Kasumi-1 (cell line): ENCODE results near the gene RFTN1.
A peak's percentile ranks its signal among the peaks of the same experiment; 100 is the strongest.

ENCODE experiments used
- DNase-seq, 2 experiments: peaks; one replicate each; lab custom pipeline; 2025; lab: John Stamatoyannopoulos, UW

The RFTN1 gene

DNA sequence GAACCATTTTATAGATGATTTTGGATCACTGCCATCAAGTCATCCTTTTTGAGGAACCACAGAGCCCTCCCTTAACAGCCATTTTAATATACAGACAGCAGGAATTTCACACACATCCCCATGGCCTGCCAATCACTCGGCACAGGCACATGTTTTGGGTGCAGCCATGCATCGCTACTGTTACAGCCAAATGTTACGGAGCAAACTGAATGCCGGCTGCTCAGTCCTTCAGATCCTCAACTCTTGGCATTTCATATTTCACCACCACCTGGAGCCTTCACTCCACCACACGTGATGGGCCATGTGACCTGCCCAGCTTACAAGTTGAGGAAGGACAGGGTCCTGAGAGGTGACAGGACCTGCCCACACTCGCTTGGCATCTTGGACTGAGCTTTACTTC is 157.7 kb downstream of the RFTN1 start:
- DNase-seq = no peak

DNA sequence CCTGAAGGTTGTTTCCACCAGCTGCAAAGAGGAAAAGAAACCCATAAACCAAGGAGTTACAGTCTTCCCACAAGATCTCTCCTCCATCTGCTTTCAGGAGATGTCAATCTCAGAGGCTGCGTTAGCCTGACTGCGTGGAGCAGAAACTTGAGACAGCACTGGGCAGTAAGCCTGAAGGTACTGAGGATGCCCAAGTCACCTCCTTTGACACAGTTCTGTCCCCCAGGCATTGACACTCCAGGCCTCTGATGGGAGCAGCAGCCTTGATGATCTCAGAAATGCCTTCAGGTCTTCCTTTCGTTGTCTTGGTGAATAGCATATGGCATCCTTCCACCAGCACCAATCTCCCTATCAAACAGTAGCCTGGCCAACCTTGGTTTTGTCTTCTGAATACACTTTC is 159.2 kb downstream of the RFTN1 start:
- no peak for DNase-seq

DNA sequence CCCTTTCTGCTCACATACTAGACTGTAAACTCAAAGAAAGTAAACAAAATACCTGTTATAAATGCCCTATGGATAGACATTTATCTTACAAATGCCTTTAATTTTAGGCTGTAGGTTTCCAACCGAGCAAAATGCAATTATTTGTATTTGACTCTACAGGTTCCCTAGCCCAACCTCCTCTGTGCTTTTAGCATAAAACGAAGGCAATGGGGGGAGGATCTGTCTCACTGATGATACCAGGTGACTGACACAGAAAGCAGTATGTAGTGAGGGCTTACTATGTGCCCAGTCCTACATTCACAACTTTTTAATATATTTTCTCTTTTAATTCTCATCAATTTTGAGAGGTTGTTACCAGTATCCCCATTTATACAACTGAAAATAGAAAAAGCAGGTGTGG is 161.1 kb downstream of the RFTN1 start:
- no peak for DNase-seq

DNA sequence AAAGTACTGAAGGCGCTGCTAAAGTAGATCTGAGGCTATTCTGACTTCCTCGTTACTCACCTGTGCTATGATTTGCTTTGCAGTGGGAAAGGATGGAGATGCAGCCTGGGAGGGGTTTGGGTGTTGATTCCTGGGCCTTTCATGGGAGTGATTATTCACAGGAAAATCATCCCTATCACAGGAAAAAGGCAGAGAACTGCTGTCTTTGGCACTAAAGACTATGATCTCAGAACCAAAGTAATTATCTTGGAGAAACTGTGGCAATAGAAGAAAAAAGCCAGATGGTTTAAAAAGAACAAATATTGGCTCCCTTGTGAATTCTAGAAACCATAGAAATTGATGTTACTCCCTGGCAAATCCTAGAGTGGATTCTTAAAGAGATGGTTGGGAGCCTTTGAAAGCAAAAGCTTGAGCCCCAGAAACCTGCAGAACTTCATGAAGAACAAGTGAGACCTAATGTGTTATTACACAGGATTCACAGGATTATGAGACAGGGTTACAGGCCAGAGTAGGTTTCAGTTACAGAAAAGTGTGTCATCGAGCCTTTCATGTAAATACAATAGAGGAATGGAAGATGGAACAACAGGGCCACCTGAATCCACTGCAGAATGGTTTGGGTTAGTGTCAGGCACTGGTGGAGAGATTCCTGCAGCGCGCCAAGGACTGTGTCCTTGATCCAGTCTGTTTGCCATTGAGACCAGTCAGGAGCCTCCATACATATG is 162.7 kb downstream of the RFTN1 start:
- DNase-seq = no peak

DNA sequence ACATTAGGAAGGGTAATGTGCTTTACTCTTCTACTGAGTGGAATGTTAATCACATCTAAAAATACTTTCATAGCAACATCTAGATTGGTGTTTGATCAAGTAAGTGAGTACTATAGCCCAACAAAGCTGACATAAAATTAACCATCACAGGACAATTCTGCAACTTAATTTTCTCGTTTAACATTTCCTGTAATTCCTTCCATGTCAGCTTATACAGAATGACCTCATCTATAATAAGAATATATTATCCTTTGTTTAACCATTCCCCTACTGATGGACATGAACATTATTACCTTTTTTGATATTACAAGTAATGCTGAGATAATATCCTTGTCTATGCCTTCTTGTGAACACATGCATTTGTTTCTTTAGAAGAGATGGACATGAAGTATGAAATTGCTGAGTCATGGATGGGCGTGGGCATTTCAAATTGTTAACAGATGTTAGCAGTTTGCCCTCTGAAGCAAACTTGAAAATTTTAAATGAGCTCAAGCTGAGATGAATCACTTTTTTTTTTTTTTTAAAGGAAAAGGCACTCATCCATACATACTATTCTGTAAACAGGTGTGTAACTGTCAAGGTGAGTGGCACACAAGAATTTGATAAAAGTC is 163.4 kb downstream of the RFTN1 start:
- no peak for DNase-seq

DNA sequence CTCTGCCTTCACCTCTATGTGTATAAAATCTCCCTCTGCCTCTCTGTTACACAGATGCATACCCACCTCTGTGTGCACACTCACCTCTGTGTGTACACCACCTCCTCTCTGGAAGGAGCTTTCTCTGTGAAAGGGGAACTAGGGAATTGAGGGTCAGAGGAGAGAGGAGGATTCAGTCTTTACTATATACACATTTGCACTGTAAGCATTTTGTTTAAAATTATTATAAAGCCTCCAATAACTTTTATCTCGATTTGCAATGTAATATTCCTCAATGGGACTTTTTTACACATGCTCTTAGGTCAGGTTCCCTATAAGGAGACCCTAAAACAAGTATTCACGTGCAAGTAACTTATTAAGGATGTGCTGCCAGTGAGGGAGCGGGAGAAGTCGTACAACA is 166.0 kb downstream of the RFTN1 start:
- no peak for DNase-seq

DNA sequence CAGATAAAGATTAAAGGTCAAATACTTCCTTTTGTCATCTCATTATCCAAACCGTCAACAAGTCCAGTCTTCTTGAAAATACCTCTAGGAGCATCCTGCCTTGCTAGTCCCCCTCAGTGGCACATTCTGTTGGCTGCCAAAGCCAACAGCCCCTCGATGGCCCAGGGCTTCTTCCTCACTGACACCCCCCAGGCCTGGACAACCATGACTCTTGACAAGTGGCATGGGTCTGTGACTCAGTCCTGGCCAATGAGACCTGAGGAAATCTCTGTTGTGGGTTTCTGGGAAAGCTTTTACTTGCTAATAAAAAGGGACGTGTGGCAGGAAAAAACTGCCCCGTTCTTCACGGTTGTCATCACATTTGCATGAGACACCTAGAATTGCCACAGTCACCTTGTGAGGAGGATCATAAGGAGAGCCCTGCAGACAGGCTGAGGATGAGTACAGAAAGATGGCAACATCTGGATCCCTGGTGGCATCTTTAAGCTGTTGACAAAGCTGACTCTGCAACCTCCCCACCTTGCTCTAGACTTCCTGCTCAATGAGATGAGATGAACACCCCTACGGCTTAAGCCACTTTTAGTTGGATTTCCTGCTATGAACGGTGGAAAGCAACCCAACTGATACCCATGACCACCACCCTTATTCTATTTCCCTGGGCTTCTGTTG is 167.0 kb downstream of the RFTN1 start:
- DNase-seq = no peak

DNA sequence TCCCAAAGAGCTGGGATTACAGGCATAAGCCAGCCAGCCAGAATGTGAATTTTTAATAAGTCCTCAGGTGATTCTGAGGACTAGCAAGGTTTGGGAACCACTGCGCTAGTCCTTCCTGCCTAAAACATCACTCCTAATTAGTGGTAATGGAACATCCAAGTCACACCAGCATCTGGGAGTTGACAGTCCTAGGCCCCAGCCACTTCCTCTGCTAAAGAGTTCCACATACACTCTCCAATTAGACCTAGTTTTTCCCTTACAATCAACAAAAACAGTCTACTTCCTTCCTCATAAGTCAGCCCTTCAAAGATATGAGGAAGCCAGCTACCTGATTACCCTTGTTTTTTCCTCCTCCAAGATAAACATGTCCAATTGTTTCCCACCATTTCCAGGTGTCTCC is 170.4 kb downstream of the RFTN1 start:
- no peak for DNase-seq

DNA sequence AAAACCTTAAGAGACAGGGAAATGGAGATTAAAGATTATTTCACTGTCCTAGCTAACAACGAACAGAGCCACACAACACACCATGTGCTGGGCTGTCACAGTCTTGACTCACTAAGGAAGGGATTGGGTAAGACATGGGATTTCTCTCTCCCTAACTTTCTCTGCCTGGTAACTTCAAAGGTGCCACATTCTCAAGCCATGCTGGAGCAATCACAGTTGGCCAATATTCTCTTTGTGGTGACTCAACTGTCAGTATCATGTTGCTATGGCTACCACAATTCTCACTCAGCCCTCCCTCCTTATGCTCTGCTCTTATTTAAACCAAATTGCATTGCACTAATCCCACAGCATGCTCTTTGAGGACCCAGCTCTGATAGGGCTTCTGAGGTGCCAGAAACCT is 174.5 kb downstream of the RFTN1 start:
- no peak for DNase-seq

DNA sequence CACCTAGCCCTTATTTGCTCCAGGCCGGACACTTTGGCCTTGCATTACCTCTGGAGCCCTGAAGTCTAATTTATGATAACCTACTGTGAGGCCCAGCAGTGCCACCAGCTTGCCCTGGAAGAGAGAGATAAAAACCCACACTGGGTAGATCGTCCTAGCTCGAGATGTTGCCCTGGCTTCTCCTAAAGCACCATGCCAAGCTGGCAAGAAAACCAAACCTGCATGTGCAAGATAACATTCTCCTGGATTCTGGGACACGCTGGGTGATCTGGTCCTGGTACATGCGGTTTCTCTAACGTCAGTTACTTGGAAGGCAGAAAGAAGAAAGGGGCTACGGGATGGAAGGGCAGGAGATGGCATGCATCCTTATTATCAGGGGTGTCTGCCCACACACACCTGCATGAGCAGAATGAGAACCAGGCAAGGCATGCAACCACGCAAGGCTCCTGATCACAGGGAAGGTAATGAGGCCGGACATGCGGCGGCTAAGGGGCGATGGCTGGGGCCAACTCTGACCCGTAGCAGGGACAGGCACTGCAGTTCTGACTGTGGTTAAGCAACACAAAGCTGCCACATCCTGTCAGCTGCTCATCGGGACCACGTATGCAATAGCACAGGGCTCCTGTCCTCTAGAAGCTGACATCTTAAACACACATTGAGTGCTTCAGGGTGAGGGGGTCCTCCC is 175.5 kb downstream of the RFTN1 start:
- DNase-seq = peak; percentile 55 to 61

DNA sequence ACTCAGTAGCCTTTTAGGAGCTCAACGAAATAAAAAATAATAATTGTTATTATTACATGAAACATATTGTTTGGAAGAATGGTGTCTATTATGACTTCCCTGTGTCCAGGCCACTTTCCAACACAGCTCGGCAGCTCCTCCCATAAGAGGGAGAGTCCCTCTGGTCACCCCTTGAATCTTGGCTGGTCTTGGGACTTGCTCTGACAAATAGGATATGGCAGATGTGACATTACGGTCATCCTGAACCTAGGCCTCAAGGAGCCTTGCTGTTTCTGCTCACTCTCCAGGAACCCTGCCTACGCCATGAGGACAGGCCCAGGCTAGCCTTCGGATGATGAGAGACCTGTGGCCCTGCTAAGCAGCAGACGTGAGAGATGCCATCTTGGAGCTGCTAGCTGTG is 176.7 kb downstream of the RFTN1 start:
- DNase-seq = no peak

DNA sequence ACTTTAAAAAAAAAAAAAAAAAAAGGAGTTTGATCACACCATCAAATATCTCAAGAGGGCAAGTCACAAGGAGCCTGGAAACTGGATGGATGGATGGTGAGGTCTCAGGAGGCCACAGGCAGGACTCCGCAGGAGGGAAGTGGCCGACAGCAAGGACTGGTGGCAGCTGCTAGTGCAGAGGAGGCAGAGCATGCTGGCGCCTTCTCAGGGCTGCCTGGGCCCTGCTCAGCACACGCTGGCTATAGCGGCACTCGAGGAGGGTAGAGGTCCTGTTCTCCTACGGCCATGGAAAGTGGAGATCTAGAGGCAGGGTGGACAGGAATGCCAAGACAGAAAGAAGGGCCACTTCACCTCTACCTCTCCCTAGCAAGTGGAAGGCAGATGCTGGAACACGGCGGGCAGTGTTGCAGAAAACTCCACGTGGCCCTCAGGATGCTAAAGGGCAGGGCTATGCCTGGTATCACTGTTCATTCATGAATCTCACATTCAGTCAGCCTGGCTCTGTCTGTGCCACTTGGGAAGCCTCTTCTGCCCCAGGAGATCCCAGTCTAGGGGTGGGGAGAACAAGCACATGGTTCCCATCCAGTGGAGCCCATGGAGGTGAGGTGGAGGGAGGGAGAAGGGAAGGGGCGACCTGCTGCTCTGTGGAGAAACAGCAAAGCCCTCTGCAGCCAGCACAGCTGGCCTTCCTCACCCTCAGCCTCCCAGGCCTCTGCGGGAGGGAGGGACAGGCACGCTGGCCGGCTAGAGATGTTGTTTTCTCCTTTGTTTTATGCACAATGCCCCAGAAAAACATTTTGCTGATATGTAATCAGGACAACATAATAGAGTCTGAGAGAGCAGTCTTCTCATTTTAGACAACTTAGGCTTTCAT is 177.5 kb downstream of the RFTN1 start:
- no peak for DNase-seq

DNA sequence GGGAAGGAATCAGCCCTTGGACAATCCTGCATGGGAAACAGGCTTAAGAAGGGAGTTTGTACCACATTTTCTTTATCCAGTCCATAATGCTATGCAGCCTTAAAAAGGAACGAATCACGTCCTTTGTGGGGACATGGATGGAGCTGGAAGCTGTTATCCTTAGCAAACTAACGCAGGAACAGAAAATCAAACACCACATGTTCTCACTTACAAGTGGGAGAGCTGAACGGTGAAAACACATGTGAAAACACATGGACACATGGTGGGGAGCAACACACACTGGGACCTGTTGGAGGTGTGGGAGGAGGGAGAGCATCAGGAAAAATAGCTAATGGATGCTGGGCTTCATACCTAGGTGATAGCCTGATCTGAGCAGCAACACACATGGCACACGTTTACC is 178.2 kb downstream of the RFTN1 start:
- no peak for DNase-seq

DNA sequence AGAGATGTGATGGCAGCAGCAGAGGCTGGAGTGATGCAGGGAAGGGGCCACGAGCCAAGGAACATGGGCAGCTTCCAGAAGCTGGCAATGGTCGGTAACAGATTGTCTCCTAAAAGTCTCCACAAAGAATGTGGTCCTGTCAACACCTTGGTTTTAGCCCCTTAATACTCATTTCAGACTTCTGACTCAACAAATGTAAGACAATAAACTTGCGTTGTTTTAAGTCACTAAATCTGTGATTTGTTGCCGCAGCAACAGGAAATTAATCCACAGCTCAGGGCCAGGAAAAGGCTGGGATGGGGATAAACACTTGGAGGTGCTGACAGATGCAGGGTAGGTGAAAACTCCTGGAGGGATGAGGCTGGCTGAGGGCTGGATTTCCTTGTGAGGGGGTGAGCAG is 178.6 kb downstream of the RFTN1 start:
- no peak for DNase-seq

DNA sequence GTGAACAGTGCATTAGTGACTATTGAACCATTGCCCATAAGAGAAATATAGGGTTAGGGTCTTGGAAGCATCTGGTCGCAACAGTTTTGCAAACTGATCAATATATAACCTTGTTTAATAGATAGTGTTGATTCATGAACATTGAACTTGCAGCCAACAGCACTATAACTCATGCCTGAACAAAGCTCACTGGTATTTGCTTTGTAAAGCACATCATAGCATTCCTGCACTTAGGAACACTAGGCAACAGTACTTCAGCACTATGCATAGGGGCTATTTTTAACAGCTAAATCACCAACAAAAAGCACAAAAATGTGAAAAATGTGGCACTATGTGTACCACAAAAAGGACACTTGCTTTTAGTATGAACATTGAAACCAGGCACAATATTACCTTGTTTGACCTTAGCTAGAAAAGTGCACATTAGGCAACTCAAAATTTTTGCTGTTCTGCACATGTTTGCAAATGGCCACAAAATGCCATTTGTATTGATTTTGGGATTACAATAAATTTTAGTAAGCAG is 180.5 kb downstream of the RFTN1 start:
- DNase-seq = no peak

DNA sequence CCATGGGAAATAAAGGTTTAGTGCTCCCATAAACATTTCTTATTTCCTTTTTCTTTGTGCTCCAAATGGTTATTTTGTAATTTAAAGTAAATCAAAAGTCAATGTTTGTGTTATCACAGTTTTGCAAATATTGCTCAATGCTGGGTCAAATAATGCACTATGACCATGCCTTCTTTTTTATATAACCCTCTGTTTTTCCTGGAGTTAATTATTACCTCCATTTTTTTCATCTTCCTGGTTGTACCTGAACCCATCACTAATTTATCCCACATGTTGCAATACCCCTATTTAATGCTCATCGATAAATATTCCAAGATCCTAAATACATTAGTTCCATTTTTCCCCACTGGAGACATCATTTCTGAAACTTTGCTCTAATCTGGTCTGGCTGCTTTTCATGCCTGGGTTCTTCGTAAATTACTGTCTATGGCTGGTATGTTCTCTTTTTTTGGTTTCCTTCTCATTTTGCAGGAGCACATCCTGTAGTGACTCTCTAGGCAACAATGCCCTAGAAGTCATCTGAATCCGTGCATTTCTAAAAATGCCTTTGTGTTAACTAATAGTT is 182.1 kb downstream of the RFTN1 start:
- no peak for DNase-seq

DNA sequence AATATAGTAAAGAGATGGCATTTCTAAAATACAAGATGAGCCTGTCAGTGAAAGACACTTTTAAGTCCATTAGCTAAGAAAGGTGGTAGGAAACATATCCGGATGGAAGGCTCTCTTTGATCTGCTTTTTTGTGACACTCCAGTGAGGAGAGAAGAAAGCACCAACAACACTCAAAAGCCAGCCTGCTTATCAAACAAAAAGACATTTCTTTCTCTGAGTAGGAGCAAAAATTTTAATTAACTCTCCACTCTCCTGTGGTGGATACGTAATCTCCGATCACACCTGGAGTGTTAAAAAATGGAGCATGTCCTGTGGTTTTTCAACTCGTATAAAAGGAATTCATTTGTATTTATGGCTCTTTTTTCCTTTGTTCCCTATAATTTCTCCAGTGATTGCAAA is 183.1 kb downstream of the RFTN1 start:
- DNase-seq = no peak

DNA sequence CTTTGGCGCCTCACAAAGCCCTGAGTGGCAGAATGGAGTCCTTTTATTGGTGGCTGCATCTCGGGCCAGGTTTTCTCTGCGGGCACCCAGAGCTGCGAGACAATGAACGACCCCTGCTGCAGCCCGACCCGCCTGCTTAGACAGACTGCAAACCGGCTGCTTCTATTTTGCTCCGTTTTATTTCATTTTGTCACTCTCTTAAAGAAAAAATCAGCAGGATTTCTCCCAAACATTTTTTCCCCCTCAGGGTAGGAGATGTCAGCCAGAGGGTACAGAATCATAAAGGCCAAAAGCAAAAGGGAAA is 183.7 kb downstream of the RFTN1 start:
- no peak for DNase-seq

DNA sequence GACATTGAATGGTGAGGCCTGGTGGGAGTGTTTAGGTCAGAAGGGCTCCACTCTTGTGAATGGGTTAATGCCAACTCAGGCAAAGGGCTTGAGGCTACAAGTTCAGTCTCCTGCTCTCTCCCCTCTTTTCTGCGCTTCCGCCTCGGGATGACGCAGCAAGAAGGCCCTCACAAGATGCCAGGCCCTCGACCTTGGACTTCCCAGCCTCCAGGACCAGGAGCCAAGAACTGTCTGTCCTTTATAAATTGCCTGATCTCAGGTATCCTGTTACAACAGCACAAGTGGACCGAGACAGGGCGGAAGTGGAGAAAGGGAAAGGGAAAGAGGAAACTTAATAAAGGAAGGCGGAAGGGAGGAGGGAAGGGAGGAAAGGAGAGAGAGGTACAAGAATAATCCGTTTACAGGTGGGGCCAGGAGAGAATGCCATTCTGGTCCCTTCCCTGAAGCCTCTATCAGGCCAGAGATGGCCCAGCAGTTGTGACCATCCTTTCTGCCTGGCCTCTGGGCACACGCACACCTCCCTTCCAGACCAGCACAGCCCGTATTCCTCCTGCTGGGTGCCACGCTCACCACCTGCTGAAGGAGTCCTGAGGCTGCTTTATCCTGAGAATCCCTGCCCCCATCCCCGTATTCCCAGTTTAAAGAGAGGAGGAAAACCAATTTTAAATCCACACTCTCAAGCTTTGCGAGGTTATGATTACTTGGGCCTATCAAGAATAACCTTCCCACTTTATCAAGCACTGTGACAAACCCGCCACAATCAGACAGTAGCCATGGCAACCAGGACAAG is 184.3 kb downstream of the RFTN1 start:
- DNase-seq = no peak

DNA sequence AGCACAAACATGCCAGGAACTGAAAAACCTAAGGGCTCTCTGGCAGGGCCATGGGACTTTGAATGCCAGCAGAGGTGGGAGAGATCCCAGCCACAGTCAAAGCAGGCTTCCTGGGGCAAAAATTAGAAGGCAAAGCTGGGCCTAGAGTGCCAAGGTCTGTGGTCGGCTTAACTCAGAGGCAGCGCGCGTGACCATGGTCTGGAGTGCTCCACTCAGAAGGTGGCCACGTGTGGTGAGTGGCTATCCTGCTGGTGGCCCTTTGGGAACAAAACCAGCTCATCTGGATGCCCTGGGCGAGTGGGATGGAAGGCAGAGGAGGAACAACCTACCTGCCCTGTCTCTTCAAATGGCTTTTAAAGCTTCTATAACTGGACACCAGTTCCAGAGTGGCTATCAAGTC is 185.4 kb downstream of the RFTN1 start:
- no peak for DNase-seq
